Activated T-cell treated with anti-CD3 and anti-CD28 coated beads for 24 hours (primary cell): Measurements from ENCODE around the gene TMEM151A.
A peak's percentile ranks its signal among the peaks of the same experiment; 100 is the strongest.

Experiments used
- DNase-seq: peaks from one replicate; pipeline ENCODE4 v3.0.0-alpha.2; 2020; ENCODE audit warnings: low read depth

TMEM151A gene

DNA sequence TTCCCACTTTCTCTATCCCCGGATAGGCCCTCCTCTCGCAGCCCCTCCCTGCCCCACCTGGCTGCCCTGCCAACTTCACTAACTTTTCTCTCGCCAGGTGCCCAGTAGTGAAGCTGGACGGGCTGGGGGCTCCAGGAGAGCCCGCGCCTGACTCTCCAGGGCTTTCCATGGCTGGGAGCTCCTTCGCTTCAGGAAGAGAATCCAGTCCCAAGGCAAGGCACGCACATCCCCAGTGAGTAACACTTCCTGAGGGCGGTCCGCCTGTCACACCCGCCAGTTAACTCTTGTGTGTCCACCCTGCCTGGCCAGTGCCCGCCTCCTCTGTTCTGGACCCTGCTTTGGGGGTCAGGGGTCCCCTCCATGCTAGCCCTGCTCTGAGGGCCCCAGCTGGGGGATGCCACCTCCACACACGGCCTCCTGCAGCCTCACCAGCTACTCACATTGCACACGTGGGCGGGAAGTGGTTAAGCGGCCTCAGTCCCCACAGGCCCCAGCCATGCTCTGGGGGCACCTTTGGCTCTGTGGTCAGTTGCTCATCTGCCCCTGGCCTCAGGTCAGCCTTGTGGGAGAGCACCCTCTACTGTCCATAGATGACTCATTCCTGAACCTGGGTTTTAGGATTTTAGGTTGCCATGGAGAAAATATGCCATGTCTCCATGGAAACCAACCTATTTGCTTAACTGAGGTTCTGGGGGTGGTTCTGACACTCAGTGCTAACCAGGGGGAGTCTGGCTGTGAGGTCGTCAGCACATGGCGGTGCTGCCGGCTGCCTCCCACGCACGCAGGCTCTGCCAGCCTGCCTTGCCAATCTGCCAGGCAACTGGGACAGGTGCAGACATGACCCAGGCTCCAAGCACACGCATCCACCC lies 44.8 kb downstream of the TMEM151A start, which contains the start of gene RIN1:
TSS of gene RIN1 (minus strand) at position 201 of the 869 bp plus-strand sequence. CDS start at position 169, 32 bp downstream.
- DNase-seq = peak; percentile 46

DNA sequence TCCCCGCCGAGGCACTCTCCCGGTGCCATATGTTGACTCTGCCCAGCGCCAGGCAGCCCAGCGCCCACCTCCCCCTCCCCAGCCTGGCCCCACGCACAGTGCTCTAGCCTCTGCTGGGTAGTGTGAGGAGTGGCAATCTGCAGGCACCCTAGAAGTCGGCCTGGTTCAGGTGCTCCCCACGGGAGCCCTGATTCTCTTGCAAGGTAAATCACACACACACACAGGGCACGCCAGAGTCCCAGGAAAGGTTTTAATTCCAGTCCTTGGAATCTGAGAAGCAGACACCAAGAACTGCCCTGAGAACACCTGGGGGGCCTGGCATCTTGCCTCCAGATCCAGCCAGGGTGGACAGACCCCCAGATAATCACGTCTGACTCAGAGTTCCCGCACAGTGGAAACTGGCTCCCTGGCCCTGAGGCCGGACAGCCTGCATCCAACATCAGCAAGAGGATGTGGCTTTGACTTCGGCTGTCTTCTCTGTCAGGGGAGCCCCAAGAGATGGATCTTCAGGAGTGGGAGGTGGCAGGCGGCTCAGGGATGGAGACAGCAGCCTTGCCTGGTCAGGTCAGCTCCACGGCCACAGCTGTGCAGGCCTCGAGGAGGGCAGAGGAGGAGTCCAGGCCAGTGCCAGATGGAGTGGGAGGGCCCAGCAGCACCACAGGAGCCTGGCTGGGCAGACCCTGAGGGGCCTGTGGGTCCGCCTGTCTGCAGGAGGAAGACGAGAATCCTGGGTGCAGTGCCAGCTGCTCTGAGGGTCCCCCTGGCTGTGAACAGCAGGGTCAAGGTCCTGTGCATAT lies 45.6 kb downstream of the TMEM151A start:
- DNase-seq = no peak

DNA sequence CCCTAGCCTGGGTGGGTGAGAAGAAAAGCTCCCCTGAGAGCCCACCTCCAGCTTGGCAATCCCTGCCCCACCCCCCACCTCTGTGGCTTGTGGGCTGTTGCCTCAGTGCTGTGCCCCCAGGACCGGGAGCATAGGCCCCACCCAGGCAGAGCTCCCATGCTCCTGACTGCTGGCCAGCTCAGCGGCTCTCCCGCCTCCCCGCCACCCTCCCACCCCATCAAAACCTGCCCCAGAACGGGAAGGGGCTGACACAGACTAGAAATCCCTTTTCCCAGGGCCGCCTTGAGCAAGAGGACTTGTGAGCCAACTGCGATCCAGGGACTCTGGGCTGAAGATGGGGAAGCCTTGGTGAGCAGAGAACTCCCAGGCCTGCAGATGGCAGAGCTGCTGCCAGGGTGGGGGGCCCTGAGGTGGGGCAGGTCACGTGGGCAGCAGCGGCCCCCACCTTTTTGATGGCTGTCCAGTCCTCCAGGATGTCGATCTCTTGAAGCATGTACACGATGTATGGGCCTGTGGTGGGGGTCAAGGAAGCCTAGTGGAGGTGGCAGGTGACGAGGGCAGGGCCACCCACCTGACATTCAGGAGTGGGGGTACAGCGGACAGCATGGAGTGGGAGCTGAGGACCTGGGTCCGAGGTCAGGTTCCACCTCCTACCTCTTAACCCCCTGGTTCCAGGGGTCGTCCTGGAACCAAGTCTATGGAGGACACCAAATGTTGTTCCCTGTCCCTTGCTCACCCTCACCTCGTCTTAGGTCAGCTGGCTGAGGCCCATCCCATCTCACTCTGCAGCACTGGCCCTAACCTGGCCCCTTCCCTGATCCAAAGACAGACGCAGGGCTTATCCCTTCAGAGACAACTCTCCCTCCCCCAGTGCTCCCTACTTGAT lies 46.8 kb downstream of the TMEM151A start:
- no peak for DNase-seq

DNA sequence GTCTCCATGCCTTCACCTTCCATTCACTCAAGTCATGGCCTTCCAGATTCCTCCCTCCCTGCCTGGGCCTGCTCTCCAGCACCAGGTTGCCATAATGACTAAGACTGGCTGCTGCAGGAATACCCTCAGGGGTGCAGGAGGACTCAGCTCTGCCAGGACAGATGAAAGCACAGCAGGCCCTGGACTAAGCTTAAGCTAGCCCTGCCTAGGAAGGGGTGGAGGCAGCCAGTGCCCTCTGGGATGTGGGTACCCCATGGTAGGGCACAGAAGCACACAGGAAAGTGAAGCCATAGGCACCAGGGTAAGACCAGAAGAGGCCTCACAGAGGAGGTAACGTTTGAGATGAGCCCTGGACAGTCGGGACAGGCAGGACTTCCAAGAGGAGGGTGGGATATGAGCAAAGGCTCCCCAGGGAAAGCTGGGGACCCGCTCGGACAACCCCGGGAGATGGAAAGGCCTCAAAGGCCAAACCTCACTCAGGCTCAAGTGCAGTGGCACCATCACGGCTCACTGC lies 47.5 kb downstream of the TMEM151A start:
- no peak for DNase-seq

DNA sequence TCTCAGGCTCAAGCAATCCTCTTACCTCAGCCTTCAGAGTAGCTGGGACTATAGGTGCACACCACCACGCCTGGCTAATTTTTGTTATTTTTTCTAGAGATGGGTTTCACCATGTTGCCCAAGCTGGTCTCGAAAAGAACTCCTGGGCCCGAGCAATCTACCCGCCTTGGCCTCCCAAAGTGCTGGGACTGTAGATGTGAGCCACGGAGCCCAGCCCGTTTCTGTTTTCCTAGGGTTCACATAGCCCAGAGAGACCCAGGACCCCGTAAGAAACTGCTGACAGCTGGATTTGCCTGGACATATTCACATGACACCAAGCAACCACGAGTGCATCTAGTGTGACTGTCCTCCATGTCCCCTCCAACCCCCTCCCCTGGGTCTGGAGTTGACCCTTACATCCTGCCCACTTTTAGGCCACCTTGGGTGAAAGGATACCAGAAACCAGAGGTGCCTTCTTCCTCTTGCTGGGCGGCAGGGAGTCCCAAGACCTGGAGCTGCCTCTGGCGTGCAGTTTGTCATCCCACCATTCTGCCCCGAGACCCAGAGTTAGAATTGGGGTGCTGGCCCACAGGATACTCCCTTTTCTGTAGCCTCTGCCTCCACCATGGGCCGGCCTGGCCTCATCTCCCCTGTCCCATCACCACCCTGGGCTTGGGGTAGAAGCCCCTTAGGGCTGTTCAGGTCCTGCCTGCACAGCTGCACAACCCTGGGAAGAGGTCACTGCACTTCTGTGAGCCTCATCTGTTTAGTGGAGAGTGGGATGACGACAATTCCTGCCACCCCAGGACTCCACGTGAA lies 48.2 kb downstream of the TMEM151A start:
- DNase-seq = no peak

DNA sequence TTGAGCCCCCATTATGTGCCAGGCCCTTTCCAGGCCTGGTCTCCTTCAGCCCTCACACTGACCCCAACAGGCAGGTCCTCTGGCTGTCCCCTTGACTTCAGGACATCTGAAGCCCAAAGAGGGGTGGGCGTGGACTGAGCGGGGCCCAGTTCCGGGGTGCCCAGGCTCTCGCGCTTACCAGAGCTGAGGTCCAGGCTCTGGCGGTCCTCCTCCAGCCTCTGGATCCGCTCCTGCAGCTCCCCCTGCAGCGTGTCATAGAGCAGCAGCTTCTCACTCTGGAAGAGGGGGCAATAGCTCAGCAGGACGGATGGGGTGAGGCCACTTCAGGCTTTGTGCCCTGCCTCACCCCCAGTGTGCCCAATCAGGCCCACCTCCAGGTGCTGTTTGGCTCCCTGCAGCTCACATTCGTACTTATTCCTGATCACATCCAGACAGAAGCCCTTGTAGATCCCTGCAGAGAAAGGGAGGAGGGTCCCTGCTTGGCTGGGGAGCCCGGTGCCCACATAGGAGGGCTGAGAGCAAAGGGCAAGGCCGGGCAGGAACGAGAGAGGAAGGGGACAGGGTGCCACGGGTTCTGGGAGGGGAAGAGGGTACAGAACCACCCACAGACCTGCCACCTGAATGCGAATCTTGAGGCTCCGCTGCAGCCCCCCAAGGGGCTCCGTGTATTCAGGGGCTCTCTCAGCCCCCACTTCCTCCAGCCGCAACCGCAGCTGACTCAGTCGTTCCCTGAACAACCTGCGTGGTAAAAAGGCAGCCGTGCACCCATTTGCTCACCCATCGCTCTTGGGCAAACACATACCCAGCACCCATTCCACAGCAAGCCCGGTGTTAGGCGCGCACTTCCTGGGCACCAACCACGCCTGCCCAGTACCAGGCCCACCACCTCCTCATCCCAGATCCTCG lies 49.2 kb downstream of the TMEM151A start:
- DNase-seq = no peak

DNA sequence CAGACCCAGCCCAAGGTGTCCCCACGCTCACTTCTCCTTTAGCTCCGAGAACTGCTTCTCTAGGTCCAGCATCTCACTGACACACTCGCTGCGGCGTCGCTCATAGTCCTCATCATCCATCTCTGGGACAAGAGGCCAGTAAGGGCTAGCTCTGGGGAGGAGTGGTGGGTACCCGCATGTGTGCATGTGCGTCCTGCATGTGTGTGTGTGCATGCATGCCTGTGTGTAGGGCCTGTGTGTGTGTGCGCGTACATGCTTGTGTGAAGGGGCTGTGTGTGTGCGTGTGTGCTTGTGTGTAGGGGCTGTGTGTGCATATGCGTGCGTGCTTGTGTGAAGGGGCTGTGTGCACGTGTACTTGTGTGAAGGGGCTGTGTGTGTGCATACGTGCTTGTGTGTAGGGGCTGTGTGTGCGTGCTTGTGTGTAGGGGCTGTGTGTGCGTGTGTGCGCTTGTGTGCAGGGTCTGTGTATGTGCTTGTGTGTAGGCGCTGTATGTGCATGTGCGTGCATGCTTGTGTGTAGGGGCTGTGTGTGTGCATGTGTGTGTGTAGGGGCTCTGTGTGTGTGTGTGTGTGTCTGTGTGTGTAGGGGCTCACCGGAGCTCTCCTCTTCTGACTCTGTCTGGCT lies 49.9 kb downstream of the TMEM151A start:
- no peak for DNase-seq

DNA sequence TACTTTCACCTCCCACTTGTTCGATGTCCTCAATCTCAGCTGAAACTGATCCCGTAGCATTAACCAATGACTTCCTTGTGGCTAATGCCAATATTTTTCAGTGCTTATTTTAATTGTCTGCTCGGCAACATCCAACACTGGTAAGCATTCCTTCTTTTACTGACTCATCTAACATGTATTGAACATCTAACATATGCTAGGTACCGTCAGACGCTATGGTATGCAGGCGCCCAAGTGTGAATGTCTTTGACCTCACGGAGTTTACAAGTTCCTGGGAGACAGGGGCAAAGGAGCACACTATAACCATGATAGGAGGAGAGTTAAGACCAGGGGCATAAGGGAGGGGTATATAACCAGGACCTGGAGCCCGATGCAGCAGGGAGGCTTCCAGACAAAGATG lies 51.5 kb downstream of the TMEM151A start:
- DNase-seq = no peak

DNA sequence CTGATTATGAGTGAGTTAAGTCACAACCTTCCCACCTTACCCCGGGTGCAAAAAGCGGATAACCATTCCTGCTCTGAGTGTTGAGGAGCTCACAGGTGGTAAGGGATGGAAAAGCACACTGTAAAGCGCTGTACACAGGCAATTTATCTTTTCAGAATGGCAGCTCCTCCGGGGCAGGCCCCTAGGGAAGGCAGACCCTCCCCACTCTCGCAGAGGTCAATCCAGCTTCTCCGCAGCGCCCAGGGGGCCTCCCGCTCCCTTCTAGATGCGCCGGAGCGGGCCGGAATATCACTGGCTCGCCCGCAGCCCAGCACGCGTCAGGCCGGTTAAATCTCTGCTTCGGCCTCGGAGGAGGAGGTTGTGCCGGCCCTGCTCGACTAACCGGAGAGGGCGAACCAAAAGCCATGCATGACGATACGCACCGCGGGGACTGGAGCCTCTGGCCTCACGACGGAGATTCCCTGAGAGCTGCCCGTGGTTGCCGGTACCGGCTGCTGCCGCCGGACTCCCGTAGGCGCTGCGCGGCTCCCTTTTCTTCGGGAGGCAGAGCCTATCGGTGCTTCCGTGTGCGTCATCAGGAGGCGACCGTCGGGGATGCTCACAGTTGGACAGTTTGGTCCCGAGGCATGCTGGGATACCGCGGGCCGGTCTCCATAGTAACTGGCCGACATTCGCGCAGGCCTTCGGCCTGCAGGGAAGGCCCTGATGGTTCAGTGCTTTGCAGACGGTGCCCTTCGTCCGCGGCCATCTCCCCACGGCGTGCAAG lies 53.0 kb downstream of the TMEM151A start, which contains the start of gene BRMS1:
TSS of gene BRMS1 (minus strand) at position 555 of the 766 bp plus-strand sequence. CDS start 2,870 bp downstream, outside the sequence.
- DNase-seq = peak; percentile 93

DNA sequence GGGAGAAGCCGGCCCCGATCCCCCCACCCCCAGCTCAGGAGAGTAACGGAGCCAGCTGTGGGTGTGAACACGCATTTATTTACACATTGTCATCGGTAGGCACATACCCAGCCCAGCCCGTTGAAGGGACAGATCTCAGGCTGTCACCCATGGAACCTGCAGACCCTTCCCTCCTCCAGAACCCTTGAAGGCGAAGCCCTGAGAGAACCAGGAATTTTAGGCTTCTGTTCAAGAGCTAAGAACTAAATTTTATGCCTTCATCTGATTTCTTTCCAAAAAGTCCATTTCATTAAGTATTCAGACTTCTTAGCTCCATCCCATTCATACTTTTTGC lies 53.6 kb downstream of the TMEM151A start:
- no peak for DNase-seq
